ENCODE measurements around the gene CDX1.

Gene CDX1

DNA sequence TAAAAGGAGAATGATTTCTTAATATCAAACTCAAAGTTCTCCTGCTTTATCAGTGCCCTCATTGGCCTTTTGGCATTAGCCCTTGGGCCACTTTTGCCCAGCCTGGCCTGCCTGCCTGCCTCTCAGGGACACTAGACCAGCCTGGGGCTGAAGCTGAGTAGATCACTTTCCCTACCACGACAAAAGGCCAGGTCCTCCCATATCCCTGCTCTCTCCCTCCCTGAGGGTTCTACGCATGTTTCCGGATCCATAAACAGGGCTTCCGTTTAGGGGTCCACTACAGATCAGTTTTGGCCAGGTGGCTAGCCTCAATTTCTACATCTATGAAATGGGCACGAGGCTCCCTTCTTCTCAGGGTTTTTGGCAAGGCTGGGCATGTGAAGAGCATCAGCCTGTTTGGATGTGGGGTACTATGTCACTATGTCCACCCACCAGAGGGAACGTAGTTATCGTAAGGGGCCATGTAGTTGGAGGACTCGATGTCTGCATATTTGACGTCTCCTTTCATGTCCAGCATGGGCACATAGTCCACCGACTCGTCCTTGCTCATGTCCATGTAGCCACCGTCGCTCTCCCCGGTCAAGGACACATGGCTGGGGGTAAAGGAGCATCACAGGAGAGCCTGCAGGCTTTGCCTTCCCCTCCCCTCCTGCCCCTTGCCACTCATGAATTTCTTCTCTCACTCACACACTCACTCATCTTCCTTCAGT, 45.0 kb upstream of the CDX1 start:
- no peak overlapping the region for H3K27ac ChIP-seq
- TF ChIP-seq, protein P1, sequence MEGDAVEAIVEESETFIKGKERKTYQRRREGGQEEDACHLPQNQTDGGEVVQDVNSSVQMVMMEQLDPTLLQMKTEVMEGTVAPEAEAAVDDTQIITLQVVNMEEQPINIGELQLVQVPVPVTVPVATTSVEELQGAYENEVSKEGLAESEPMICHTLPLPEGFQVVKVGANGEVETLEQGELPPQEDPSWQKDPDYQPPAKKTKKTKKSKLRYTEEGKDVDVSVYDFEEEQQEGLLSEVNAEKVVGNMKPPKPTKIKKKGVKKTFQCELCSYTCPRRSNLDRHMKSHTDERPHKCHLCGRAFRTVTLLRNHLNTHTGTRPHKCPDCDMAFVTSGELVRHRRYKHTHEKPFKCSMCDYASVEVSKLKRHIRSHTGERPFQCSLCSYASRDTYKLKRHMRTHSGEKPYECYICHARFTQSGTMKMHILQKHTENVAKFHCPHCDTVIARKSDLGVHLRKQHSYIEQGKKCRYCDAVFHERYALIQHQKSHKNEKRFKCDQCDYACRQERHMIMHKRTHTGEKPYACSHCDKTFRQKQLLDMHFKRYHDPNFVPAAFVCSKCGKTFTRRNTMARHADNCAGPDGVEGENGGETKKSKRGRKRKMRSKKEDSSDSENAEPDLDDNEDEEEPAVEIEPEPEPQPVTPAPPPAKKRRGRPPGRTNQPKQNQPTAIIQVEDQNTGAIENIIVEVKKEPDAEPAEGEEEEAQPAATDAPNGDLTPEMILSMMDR (conservative IDR thresholded peaks at IDR 0.05) = no peak

DNA sequence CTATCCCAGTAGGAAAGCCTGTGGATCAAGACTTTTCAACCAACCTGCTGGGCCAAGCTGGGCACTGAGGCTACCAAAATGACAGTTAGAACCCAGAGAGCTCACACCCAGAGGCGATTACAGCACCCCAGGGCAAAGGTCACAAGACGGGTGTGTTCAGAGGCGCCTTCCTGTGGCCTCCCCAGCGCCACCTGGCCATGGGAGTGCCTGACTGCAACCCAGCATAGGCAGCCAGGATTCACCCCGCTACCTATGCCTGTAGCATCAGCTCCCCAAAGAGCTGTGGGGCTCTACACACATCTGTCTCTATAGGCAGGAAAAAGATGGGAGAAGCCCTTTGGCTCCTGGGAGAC, 44.4 kb upstream of the CDX1 start:
- no peak overlapping the region for H3K27ac ChIP-seq
- TF ChIP-seq, protein P1 (conservative IDR thresholded peaks at IDR 0.05) = no peak

DNA sequence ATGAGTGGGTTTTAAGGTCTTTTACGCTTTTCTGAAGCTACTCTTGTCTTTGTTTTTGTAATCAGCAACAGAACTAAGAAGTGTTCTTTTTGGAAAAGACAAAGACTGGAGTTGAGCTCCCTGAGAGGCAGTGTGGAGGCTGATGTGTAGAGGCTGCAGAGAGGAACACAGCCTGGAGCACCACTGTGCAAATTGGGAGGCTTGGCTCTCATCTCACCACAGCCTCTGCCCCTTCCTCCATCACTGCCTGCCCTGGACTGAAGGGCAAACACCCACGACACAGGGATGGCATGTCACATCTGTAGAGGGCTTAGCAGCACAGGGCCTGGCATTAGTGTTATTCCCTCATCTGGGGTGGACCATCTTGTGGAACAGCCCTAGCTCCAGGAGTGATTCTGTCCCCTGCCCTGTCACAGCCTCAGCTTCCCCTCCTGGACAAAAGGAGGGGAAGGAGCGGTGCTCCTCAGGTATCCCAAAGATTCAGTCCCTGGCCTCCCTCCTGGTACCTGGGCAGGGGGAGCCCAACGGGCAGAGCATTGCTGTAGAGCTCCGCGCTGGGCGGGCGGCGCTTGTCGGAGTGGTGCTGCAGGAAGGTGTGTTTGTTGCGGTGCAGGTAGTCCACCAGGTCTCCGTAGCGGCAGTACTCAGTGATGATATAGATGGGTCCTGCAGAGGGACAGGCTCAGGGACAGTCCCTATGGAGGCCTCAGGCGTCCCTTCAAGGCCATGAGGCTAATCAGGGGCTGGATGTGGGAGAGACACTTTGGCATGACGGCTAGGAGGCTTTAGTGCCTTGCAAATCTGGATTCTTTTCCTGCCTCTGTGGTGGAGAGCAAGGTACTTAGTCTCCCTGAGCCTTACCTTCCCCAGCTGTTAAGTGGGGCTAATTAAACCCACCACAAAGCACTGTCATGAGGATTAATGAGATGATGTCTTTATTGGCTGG, 43.8 kb upstream of the CDX1 start:
- TF ChIP-seq, protein P1 (conservative IDR thresholded peaks at IDR 0.05) = no peak
- H3K27ac ChIP-seq = no peak overlapping the region

DNA sequence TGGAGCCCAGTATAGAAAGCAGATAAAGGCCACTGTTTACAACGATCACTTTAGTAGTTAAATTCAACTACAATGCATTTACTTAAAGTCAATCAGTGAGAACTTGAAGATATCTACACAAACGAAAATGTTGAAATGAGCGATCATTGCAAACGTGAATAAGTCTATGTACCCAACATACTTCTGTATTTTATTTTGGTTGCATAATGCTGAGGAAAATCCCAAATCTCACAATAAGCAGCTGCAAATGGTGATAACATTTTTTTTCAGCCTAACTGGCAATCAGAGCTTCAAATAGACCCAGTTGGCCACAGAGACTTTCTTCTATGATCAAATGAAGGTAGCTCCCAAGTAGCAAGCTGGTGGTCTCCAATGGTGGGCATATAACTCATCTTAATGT, 43.0 kb upstream of the CDX1 start:
- TF ChIP-seq, protein P1 (conservative IDR thresholded peaks at IDR 0.05) = no peak
- H3K27ac ChIP-seq = no peak overlapping the region

DNA sequence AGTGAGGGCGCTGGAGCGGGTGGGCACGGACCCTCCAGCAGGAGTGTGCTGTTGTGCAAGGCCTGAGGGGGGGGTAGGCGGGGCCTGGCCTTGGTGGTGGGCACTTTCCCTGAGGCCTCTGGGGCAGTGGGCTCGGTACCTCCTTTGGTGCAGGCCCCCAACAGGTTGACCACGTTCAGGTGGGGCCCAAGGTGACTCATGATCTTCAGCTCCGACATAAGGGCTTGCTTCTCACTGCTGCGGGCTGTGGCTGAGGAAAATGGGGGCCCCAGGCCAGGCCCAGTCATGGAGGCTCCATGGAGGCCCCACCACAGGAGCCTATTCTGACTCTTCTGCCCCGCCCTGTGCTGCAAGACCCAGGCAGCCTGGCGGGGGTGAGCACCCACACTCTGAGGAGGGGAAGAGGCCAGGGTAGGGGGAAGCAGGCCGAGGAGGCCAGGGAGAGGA, 42.4 kb upstream of the CDX1 start:
- TF ChIP-seq, protein P1 (conservative IDR thresholded peaks at IDR 0.05) = no peak
- H3K27ac ChIP-seq = no peak overlapping the region

DNA sequence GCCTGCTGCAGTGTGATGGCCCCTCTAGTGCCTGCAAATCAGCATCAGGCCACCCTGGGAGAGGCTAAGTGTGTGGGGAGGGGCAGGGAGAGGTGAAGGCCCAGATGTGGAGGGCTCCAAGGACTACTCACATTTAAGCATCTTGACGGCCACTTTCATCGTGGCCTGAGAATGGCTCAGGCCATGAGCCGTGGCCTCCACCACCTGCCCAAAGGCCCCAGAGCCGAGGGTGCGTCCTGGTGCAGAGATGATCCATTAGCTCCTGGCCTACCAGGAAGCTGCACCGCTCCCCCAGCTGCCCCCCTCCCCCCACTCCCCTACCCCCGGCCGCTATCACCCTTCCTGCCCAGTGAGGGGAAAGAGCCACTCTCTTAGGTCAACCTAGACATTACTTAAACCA, 42.0 kb upstream of the CDX1 start:
- TF ChIP-seq, protein P1 (conservative IDR thresholded peaks at IDR 0.05) = no peak
- H3K27ac ChIP-seq = no peak overlapping the region

DNA sequence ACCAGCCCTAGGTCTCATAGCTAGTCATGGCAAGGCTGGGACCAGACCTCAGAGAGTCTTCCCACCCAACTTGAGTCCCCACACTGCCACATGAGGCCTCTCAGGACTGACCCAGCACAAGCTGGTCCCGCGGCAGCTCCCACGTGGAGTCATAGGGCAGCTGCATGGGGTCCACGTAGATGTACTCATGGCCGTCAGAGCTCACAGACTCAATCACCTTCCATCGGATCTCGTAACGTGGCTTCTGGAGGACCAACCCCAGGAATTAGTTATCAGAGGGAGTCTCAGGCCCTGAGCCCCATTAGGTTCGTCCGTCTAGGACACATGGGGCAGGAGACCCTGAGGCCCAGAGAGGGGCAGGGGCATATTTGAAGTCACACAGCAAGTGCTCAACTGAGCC, 41.2 kb upstream of the CDX1 start:
- TF ChIP-seq, protein P1 (conservative IDR thresholded peaks at IDR 0.05) = no peak
- H3K27ac ChIP-seq = no peak overlapping the region
